HG03558 (cell line): ENCODE data around the gene IGSF3.
A peak's percentile ranks its signal among the peaks of the same experiment; 100 is the strongest.

Experiments
- ATAC-seq: cut with Tn5 transposase; IDR thresholded peaks from one replicate; pipeline ENCODE4 v1.9.1; 2021; ENCODE audit warnings: moderate number of reproducible peaks; ENCODE audit not compliant: unreplicated experiment; ENCODE audit errors: extremely low read depth

IGSF3 gene

GRCh38 chr1:116561563-116561962, 106.0 kb downstream of the IGSF3 start:
- no peak for ATAC-seq

GRCh38 chr1:116560704-116561490, 106.6 kb downstream of the IGSF3 start:
- no peak for ATAC-seq

GRCh38 chr1:116559304-116559761, 108.2 kb downstream of the IGSF3 start:
- no peak for ATAC-seq

- ATAC-seq, result no peak
Measured at GRCh38 chr1:116558571-116558970, 109.0 kb downstream of the IGSF3 start.

GRCh38 chr1:116558140-116558549, 109.4 kb downstream of the IGSF3 start:
- ATAC-seq, result no peak

GRCh38 chr1:116557323-116557878, 110.1 kb downstream of the IGSF3 start:
- ATAC-seq, result no peak

- peak; percentile 29 for ATAC-seq
Measured at GRCh38 chr1:116556289-116557006, 111.1 kb downstream of the IGSF3 start.

- no peak for ATAC-seq
Measured at GRCh38 chr1:116554924-116555323, 112.6 kb downstream of the IGSF3 start.

GRCh38 chr1:116553386-116554115, 114.0 kb downstream of the IGSF3 start:
- ATAC-seq, result no peak

- ATAC-seq, result no peak
Measured at GRCh38 chr1:116546354-116546977, 121.1 kb downstream of the IGSF3 start.

- ATAC-seq, result no peak
Measured at GRCh38 chr1:116545359-116545705, 122.2 kb downstream of the IGSF3 start.

GRCh38 chr1:116544588-116545358, 122.8 kb downstream of the IGSF3 start:
- ATAC-seq, result no peak

GRCh38 chr1:116540088-116540487, 127.4 kb downstream of the IGSF3 start:
- peak; percentile 26 for ATAC-seq

- peak; percentile 75 for ATAC-seq
Measured at GRCh38 chr1:116538544-116538943, 129.0 kb downstream of the IGSF3 start.

- no peak for ATAC-seq
Measured at GRCh38 chr1:116537898-116538297, 129.6 kb downstream of the IGSF3 start.

- ATAC-seq, result no peak
Measured at GRCh38 chr1:116537040-116537831, 130.3 kb downstream of the IGSF3 start.

- no peak for ATAC-seq
Measured at GRCh38 chr1:116534014-116534739, 133.4 kb downstream of the IGSF3 start.

GRCh38 chr1:116533429-116533820, 134.1 kb downstream of the IGSF3 start:
- ATAC-seq, result no peak
